GM12891 (cell line): ENCODE data around the gene PARS2.

Experiments used
- DNase-seq: peaks from one replicate; pipeline ENCODE4 v3.0.0; 2011; ENCODE audit warnings: low spot score; ENCODE audit not compliant: insufficient read length
- FAIRE-seq: peaks from 2 replicates; lab custom pipeline; 2011; peaks lifted over from hg19 to GRCh38; lab: Jason Lieb, UNC
- PAX5 ChIP-seq: IDR thresholded peaks from 2 replicates; pipeline ENCODE4 v1.6.1; 2011; ENCODE audit warnings: low read length, moderate library complexity, mild to moderate bottlenecking; ENCODE audit not compliant: insufficient read depth, severe bottlenecking
- POLR2A ChIP-seq: IDR thresholded peaks from 2 replicates; pipeline ENCODE4 v1.6.1; 2011; ENCODE audit warnings: low read depth, low read length, control low read depth
- POLR2AphosphoS5 ChIP-seq: IDR thresholded peaks from 2 replicates; pipeline ENCODE4 v1.6.1; 2011; ENCODE audit warnings: low read depth, low read length, control low read depth
- POU2F2 ChIP-seq: IDR thresholded peaks from 2 replicates; pipeline ENCODE4 v1.6.1; 2011; ENCODE audit warnings: low read depth, mild to moderate bottlenecking, control low read depth, low read length, moderate library complexity
- SPI1 ChIP-seq: IDR thresholded peaks from 2 replicates; pipeline ENCODE4 v1.6.1; 2011; ENCODE audit warnings: low read depth, low read length, control low read depth
- TAF1 ChIP-seq: IDR thresholded peaks from 2 replicates; pipeline ENCODE4 v1.6.1; 2011; ENCODE audit warnings: low read depth, low read length, control low read depth

Gene PARS2

DNA sequence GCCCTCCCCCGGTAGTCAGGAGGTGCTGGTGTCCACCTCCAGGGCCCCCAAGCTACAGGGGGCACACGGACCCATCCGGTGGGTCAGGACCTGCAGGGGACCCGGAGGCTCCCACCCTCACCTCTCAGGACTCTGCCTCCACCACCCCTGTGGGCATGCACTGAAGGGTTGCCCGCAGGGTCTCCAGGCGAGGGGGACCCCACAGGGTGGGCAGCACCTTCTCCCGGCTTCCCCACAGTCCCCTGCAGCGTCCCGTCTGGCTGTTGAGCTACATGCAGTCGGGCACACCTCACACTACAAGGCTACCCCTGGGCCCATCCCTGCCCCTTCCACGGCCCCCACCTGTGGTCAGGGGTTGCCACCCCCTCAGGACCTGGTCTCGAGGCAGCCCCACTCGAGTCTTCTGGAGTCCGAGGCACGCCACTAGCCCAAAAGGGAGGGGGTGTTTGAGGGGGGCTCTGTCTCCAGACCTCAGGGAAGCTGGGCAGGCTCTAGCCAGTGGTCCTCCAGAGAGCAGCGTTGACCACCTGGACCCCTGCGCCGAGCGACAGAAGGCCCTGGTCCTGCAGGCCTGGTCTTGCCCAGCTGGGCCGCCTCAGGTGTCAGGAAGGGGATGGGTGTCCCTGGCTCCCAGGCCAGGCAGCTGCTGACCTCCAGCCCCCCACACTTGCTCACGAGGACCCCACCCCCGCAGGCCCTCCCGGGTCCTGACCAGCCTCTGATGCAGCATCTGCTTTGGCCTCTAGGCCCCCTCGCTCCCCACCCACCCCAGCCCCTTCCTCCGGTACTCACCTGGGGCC is 9.6 kb downstream of the PARS2 start:
- FAIRE-seq (no peak), DNase-seq (no peak)
- no peak for TF ChIP-seq POLR2A
- TF ChIP-seq TAF1 = no peak
- TF ChIP-seq SPI1 = no peak
- TF ChIP-seq PAX5 = no peak
- no peak for TF ChIP-seq POU2F2
- no peak for TF ChIP-seq POLR2AphosphoS5

DNA sequence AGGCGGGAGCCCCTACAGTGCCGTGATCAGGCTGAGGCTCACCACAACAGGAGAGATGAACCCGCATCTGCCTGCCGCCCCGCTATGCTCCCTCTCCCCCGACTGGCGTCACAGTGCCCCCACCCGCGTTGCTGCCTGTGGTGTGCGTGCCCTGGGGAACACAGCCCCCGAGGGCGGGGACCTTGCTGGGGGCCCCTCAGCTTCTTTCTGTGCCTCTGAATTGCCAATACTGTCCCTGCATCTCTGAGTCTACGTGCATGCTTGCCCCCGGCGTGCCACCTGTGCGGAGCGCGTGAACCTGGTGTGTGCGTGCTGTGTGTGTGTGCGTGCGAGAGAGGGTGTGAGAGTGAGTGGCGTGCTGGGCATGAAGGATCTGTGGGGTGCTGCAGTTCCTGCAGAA is 10.3 kb downstream of the PARS2 start:
- DNase-seq (no peak), FAIRE-seq (peak; percentile 16)
- TF ChIP-seq PAX5 (no peak), POLR2A (no peak), TAF1 (no peak)

DNA sequence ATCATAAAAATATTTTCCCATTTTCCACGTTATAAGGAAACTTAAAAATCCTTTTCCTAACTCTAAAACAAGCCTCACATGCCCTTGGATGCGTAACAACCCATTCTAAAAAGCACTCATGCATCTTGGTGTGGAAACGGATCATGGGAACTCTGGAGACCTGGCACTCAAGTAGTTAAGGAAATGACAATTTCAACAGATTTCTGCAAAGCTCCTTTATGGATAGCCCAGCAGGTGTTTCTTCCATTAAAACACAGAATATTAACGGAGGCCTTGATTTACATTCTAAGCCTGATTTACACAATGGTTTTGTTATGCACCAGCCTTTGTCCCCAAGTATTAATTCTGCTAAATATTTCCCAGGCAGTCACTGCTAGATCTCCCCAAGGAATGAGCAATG is 12.9 kb downstream of the PARS2 start:
- no peak for FAIRE-seq
- TF ChIP-seq POLR2AphosphoS5 (no peak), PAX5 (no peak), SPI1 (no peak), POLR2A (no peak), TAF1 (no peak), POU2F2 (no peak)
- DNase-seq = no peak

DNA sequence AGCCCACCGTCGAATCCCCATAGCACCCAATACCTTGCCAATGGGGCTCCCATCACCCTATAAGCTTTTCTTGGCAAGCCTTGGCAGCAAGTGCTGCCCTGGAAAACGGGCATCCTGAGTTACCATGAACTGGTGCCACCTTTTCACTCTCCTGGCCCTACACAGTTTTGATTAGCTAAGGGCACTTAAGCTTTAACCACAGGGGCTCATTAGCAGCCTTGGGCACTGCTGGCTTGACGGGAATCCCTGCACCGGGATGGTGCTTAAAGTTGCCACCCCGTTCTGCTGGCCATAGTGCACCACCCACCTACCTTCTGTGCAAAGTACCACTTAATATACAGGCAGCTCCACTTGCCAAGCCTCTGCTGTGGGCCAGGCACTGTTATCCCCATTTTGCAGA is 13.7 kb downstream of the PARS2 start:
- FAIRE-seq (no peak), DNase-seq (no peak)
- TF ChIP-seq POLR2AphosphoS5 (no peak), POLR2A (no peak), POU2F2 (no peak), TAF1 (no peak), SPI1 (no peak), PAX5 (no peak)

DNA sequence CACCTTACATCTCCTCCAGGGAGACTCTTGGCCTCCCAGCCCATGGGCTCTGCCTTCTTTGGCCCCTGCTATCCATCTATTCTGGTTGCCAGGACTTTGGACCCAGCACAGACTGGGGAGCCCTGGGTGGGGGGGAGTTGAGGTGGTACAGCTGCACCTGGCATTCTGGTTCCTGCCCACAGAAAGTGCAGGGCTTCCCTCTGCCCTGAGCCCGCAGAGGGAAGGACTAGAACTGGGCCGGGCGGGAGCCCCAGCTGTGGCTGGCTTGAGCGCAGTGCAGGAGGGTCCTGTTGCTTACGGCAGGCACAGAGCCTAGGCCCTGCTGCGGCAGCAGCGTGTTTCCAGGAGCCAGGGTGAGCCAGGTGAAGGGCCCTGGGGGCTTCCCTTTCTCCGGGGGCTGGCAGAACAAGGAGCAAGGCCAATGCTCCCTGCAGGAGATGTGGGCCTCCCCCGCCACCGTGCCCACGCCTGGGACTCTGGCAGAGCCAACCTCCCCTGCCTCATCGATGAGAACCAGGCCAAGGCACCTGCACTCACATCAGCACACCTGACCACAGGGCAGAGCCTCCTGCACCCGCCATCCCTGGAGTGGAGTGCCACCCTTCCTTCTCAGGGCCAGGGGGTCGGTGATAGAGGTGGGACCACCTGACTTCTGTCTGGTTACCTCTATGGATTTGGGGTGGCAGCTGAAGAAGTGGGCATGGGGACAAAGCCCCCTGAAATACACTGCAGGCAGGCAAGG is 16.1 kb downstream of the PARS2 start:
- FAIRE-seq = no peak
- TF ChIP-seq POLR2AphosphoS5 = no peak
- no peak for TF ChIP-seq POLR2A
- TF ChIP-seq SPI1 = no peak
- no peak for TF ChIP-seq TAF1
- TF ChIP-seq PAX5 = no peak
- no peak for TF ChIP-seq POU2F2
- DNase-seq = no peak

DNA sequence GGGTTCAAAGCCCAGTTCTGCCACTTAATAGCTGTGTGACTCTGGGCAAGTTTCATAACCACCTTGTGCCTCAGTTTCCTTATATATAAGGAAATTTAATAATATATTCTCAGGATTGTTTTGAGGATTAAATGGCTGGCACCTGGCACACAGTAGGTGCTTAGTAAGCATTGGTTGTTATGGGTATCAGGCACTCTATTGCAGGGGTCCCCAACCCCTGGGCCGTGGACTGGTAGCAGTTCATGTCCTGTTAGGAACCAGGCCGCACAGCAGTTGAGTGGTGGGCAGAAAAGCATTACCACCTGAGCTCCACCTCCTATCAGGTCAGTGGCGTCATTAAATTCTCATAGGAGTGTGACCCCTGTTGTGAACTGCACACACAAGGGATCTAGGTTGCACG is 18.5 kb downstream of the PARS2 start:
- TF ChIP-seq SPI1 = no peak
- FAIRE-seq (no peak), DNase-seq (no peak)

DNA sequence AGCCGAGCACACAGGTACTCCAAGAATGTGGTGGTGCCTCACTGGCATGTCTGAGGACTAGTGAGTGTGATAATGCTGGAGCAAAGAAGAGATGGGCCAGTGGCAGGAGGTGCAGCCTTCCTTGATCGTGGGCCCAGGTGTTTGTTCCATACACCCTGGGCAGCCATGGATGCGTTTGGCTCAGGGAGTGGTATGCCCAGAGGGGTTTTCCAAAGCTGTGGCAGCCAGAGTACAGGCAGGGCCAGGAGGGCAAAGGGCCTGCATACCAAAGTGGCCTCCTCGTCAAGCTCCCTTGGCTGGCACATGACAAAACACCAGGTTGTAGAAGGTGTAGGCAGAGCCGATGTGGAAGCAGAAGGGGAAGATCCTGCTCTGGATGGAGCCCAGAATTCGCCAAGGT is 19.0 kb downstream of the PARS2 start:
- FAIRE-seq (no peak), DNase-seq (no peak)

DNA sequence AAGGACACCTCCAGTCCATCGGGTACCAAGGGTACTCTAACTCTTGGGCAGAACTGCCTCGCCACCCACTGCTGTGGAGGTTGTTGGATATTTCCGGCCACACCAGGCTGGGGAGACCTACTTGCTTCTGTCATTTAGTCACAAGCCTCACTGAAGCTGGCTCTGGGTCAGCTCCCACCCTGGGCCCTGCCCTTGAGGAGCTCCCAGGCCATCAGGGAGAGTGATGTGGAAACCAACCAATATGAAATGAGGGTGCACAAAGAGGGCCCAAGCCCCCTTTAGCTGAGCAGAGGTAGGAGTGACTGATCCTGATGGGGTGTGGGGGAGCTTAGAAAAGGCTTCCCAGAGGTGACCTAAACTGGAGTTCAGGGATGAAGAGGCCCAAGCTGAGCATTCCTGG is 19.6 kb downstream of the PARS2 start:
- DNase-seq (no peak), FAIRE-seq (no peak)
- TF ChIP-seq POU2F2 (no peak), SPI1 (no peak), TAF1 (no peak), PAX5 (no peak), POLR2A (no peak), POLR2AphosphoS5 (no peak)

More for the DNA sequence above, 19.0 kb downstream of the PARS2 start:
- TF ChIP-seq POLR2A (no peak), TAF1 (no peak), PAX5 (no peak), SPI1 (no peak), POLR2AphosphoS5 (no peak), POU2F2 (no peak)

DNA sequence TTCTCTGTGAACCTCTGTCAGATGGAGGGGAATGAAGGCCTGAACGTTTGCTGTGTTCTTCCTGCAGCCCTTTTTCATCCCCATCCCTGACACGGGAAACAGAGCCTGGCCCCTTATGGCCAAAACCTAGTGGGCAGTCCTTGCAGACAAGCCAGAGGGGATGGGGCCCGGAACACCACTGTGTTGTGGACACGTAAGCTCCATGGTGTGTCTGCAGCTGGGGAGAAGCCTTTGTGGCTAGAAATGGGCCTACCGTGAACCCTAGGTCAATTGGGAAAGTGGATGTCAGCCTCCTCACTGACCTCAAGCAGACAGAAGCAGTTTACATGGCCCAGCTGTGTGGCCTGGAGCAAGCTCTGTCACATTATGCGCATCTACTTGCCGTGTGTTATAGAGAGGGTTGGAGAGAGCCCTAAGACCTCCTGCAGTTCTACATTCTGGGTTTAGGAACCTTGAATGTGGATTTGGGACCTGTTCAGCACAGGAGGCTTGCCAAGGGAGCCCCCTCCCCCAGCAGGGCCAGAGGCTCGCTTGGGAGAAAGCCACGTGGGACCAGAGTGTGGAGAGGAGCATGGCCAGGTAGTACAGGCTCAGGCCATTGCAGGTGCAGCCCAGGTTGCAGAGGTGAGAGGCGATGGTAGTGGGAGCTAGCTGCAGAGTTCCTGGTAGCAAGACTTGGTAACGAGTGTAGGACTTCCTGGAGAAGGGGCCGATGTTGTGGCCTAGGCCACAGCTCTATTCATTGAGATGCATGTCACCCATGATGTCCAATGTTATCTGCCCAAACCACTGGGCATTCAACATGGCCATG is 20.7 kb downstream of the PARS2 start:
- TF ChIP-seq POLR2AphosphoS5 (no peak), POLR2A (no peak; the same call in 1 of the 2 replicates), POU2F2 (no peak), PAX5 (no peak), TAF1 (no peak), SPI1 (no peak)
- no peak for DNase-seq
- no peak for FAIRE-seq

DNA sequence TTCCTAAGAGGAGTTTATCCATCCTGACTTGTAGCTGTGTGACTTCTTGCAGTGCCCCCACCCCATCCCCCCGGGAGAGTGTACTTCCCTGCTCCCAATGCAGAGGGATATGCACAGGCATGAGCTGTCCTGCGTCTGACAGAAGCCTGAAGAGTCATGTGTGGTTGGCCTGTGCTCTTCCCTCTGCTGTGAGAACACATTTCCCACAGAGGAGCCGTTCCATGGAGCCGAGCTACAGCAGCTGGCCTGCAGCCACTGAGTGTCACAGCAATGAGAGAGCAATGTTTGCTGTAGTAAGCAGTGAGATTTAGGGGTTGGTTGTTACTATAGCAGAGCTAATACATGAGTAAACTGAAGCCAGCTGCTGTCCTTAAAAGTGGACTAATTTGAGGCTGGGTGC is 22.0 kb downstream of the PARS2 start:
- DNase-seq (no peak), FAIRE-seq (no peak)
- no peak for TF ChIP-seq POLR2A
